Urothelium cell line (cell line): ENCODE data around the gene TAP1.

Experiments used
- DNase-seq: peaks from one replicate; pipeline ENCODE4 v3.0.0; 2011; ENCODE audit warnings: low spot score, mixed read lengths
- FAIRE-seq: peaks from 2 replicates; lab custom pipeline; 2011; peaks lifted over from hg19 to GRCh38; lab: Jason Lieb, UNC

TAP1 gene

DNA sequence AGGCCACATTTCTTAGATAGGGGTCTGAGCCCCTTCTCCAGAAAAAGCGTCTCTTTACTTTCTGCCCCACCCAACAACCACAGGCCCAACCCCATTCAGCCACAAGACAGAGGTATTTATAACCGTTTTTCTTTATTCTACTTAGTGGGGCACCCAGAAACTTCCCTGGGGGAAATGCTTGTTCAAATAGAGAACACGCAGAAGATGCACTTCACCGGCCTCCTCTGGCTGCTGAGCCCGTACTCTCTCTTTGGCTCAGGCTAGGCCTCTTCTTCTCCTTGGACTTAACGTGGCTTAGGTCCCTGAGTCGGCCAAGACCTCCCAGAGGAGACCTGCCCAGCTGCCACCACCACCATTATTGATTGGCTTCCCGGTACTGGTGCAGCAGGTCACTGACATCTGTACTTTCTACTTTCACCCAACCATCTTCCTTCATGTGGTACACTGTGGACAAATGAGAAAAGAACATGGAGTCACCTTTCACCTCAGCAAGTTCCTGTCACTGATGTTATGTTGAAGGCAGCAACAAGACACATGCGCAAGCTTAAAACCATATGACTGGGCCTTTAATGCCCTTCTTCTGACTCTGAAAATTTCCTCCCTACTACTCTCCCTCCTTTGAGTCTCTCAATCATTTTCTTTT, 12.8 kb downstream of the TAP1 start:
- FAIRE-seq (no peak), DNase-seq (no peak)

DNA sequence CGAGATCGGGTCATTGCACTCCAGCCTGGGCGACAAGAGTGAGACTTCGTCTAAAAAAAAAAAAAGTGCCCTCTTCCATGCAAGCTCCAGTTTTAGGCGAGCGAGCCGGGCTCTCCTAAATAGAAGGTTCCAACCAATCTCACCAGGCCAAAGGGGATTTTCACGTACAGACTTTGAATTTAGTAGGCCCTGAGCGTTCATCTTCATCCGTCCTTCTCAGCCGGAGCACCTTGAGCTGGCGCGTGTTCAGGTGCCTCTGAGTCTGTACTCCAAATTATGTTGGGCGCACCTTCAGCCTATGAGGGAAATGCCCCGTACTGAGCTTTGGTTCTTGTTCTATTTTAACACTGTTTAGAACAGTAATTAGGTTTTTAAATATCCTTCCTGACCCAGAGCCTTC, 14.1 kb downstream of the TAP1 start:
- no peak for FAIRE-seq

DNA sequence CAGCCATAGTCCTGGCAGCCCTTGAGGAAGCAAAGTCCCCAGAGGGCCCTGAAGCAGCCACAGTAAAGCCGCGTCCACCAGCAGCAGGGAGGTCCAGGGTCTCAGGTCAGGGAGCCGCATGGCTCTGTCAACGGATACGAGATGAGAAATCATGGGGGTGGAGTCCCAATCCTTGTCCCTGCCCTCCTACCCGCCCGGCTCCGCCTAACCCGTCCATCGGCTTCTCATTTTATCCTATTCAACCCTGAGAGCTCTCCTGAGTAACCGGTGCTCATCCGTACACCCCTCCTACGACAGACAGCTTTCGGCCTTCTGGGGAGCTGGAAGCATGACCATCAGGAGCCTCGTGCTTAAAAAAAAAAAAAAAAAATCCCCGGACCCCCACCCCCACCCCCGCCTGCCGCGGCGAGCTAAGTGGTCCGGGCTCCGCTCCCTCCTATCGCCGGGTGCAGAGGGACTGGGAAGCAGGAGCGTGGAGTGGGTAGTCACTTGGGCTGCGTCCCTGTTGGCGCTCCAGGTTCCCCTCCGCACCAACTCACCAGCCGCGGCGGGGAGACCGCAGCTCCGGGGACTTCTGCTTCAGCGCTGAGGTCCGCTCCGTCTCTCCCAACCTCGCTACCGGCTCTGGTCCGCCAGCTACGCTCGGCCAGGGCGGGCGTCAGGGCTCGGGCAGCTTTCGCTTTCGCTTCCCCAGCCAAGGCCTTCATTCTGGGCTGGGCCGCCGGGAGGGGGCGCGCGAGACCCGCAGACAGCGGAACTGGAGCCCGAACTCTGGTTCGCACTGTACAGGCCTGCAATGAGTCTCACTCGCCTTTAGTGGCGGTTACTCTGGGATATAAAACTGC, 15.2 kb downstream of the TAP1 start, which contains the start of gene TAP2:
Gene TAP2, minus strand, starts transcription at position 626 of the 845 bp plus-strand sequence. Its CDS starts 506 bp downstream, at position 120.
- DNase-seq (peak; percentile 95), FAIRE-seq (no peak)

More for the DNA sequence above, 14.1 kb downstream of the TAP1 start:
- DNase-seq = no peak

DNA sequence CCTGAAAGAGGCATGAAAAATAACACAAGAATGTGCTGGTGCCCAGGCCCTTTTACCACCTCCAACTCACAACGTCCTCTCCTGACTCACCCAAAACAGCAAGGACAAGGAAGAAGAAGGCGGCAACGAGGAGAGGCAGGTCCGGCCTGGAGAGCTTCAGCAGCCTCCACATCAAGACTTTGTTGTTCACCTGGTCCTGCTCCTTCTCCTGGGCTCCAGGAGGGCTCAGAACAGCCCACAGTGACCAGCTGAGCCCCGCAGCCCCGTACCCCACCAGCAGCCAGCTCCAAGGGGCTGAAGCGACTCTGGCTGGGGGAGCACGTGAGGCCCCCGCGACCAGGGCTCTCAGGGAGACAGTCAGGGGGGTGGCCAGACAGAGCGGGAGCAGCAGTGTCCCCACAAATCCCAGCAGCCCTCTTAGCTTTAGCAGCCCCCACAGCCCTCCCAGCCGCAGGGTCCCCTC, 15.8 kb downstream of the TAP1 start:
- no peak for FAIRE-seq
- peak; percentile 27 for DNase-seq

DNA sequence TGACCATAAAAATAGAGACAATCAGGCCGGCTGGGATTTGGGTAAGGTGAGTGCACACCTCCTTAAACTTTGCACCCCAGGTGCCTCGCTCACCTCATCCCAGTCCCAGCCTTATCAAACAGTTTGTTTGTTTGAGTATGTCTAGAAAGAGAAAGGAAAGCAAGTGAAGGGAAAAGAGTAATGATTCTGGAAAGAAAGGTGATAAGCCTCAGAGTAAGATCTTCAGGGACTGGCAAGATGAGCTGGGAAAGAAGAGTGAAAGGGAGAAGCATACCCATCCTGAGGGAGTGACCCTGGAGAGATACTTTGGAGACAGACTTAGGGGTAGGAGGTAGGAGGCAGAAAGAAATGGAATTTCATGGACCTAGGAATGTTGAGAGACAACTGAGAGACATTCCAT, 16.6 kb downstream of the TAP1 start:
- no peak for DNase-seq

DNA sequence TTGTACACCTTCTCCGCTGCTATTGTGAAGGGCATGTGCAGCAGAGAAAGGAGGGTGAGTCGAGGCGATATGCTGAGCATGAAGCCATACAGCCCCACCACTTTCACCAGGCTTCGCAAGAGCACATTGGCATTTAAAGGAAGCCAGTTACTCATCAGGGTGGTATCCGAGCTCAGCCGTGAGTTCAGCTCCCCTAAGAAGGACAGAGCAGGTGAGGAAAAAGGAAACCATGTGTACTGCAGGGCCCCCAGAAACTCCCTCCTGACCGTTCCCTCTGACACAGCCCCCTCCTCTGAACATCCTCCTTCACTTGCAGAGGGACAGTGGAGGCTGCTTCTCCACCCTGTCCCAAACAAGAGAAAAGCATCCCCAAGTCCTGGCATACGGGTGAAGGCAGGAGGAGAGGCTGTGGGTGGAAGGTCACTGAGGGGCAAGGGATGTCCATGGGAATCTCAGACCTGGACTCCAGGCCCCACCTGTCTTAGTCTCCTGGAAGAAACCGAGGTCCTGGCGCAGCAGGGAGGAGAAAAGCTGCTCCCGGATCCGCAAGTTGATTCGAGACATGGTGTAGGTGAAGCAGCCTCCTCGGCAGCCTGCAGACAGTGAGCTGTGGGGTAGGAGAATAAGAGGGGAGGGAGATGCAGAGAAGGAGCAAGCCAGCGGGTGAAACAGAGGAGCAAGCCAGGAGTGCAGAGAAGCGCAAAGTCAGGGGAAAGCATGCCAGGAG, 18.2 kb downstream of the TAP1 start:
- no peak for FAIRE-seq
- DNase-seq = no peak

More for the DNA sequence above, 16.6 kb downstream of the TAP1 start:
- FAIRE-seq = no peak

DNA sequence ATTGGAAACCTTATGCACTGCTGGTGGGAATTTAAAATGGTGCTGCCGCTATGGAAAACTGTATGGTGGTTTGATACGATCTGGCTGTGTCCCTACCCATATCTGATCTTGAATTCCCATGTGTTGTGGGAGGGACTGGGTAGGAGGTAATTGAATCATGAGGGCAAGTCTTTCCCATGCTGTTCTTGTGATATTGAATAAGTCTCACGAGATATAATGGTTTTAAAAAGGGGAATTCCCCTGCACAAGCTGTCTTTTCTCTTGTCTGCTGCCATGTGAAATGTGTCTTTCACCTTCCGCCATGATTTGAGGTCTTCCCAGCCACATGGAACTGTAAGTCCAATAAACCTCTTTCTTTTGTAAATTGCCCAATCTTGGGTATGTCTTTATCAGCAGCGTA, 19.8 kb downstream of the TAP1 start:
- DNase-seq (no peak), FAIRE-seq (no peak)

DNA sequence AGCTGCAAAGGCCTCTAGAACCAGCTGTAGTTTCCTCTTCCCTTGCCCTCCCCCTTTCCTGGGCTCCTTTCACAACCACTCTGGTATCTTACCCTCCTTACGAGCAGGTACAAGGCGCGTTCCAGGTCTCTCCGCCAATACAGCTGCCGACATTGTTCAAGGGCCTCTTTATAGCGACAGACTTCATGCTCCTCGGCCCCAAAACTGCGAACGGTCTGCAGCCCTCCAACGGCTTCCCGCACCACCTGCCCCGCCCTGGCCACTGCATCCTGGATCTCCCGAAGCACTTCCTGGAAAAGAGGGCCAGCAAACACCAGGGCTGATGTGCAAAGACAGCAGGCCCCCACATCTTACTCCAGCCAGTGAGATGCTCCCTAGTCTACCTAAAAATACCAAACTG, 21.0 kb downstream of the TAP1 start:
- FAIRE-seq (no peak), DNase-seq (no peak)

DNA sequence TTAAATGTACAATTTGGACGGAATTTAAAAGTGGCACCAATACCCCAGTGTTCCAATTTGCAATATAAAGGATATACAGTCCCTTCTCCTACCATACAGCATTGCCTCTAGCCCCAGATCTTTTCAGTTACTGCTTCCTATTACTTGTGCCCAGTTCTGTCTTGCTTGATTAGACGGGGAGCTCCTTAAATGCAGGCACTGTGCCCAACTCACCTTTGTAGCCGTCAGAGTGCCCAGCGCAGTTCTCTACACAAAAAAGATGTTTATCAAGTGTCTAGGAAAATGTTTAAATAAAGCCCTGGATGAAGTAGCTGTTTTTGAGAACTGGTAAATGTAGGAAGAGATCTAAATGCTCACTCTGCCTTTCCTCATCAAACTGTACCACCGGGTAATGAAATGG, 22.6 kb downstream of the TAP1 start:
- FAIRE-seq (no peak), DNase-seq (no peak)

DNA sequence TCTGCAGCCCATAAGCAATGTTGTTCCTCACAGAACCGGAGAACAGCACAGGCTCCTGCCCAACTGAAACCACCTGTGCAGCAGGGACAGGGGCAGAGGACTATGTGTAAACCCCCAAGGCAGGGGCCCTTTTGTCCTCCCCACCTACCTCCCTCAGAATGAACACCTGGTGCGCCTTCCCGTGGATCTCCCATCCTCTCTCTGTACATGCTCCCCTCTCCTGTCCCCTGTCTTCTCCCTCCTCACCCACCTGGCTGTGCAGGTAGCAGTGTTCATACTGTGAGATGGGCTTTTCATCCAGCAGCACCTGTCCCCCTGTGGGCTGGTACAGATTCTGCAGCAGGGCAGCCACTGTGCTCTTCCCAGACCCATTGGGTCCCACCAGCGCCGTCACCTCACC, 23.5 kb downstream of the TAP1 start:
- FAIRE-seq = no peak
- DNase-seq = no peak

DNA sequence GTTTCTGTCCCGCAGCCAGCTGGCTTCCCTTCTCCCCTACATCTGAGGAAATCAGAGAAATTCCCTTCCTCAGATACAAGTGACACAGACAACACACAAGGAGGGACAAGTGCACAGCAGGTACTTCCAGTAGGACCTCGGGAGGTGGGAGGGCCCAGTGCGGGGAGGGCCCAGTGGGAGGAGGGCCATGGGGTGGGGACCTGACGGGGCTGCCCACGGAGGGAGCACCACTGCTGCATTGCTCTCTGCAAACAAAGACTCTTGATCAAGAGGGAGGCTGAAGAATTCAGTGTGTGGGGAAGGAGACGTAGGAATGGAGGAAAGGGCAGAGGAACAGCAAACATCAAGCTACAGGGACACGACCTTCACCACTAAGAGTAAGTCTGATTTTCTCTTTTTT, 24.0 kb downstream of the TAP1 start:
- FAIRE-seq (no peak), DNase-seq (no peak)

DNA sequence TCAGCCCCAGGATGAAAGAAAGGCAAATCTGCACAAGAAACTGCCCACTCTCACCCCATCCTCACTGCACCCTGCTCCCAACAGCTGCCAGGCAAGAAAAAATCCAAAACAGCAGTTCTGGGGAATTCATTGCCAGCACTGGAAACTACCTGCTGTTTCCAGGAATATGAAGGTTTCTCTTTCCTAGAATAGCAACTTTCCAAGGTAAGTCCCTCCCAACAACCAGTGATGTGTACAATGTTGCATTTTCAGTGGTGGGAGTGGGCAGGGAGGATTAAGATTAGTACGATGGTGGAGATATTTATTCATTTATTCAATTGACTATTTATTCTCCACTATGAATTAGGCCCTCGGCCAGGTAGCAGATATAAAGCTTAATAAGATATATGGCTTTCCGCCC, 26.5 kb downstream of the TAP1 start:
- FAIRE-seq (no peak), DNase-seq (no peak)

DNA sequence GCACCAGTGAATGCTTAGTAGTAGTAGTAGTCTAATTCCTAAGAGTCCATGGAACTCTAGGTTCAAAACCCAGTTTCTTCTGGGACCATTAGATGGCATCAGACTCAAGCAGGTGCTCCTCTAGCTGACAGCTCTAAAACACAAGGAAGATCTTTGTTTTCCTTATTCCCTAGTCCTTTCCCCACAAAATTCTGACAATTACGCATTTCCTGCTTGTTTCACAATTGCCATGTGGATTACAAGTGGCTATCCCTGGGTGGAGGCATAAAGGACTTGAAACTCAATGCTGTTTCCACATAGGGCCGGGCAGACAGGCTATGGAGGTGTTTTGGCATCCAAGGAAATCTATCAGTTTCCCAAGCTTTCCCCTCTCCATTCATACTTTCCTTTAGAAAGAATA, 27.5 kb downstream of the TAP1 start:
- DNase-seq (no peak), FAIRE-seq (no peak)

DNA sequence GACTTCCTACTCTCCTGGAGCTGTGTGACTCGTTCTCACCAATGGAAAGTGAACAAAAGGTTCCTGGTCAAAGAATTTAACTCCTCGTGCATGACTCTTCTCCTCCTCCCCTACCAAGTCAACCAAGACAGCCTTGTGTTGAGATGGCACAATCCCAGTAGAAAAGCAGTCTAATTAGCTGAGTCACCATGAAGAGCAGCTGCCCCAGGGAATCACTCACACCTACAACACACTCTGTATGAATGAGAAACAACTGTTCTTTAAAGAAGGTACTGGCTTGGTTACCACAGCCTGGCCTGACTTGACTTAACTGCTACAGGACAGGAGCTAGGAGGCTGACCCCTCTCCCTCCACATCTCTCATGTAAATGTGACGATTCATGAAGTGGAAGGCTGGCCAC, 33.8 kb downstream of the TAP1 start:
- FAIRE-seq (no peak), DNase-seq (no peak)

DNA sequence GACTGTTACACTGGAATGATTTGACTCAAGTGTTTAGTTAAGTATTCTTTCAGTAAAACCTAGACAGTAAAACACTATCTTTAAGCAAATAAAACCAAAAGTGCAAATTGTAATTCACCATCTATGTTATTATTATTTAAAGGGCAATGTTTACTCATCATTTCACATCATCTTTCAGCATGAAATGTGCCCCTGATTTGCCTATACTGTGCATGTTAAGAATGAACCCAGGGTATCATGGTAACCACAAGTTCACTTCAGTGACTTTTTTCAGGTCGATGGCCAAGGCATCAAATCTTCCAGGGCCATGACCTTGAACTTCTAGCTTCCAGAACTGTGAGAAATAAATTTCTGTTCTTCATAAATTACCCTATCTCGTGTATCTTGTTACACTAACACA, 34.6 kb downstream of the TAP1 start:
- DNase-seq (no peak), FAIRE-seq (no peak)

DNA sequence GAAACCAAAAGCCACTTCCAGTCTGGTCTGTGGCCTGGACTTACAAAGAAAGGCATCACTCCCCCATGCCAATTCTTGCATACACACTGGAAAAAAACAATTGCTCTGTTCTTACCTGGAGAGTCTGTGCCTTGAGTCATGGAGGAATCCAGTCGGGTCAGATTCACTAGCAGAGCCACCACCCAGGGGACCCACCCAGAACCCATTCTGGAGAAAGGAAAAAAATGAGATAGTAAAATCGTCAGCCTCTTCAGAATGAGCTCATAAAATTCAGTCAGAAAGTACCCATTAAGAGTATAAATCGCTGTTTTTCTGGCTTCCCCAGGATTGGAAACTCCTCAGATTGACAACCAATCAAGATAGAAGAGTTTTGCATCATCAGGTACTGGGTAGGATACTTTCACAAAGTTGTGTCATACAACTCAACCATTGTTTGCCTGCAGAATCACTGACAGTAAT, 36.7 kb downstream of the TAP1 start, which contains the start of gene HLA-DOB:
Gene HLA-DOB, minus strand, starts transcription at position 257 of the 459 bp plus-strand sequence. Its CDS starts 51 bp downstream, at position 206.
- DNase-seq = peak; percentile 35

DNA sequence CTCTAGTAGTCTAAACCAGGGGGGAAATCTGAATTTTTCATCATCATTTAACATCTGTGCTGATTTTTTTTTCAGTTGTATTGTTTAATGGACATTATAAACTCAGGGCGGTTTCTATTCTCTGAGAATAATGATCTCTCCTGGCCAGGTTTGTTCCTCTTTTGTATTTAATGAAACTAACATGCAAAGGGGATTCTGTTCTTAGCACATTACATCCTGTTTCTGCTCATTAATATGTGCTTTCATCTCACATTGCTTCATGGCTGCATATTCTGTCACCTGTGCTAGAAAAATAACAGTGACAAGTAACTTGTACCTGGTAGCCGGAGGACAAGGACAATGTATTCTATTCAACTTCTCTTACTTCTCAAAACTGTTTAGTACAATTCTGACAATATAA, 37.5 kb downstream of the TAP1 start:
- DNase-seq = no peak
- FAIRE-seq = no peak

More for the DNA sequence above, 36.7 kb downstream of the TAP1 start, which contains the start of gene HLA-DOB:
- no peak for FAIRE-seq

DNA sequence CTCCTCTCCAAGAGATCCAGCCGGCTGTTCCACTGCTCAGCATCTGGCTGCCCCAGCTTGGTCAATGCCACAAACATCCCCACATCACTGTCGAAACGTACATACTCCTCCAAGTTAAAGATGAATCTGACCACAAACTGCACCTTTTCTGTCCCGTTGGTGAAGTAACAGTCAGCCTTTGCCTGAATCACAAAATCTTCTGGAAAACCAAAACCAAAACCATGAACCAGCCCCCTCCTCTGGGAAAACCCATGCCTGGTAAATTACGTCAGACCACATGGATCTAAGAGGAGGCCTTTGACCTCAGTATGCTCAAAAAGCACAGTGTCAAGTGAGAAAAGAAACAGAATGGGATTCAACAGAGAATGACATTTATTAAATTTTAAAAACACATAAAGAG, 38.4 kb downstream of the TAP1 start:
- DNase-seq = no peak
- no peak for FAIRE-seq

DNA sequence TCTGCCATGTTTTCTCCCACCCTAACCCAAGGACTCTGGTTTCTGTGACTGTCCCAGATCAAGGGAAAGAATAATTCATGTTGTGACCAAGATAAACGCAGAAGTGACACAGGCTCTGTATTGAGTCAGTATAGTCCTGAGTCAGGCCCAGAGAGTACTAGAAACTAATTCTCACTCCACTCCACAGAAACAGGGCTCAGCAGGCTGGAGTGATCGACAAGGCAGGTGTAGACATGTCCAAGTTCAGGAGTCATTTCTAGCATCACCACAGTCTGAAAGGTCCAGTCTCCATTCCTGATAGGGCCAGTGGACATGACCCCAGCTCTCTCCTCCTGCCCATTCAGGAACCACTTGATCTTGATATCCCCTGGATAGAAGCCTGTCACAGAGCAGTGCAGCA, 39.4 kb downstream of the TAP1 start:
- FAIRE-seq (no peak), DNase-seq (no peak)

DNA sequence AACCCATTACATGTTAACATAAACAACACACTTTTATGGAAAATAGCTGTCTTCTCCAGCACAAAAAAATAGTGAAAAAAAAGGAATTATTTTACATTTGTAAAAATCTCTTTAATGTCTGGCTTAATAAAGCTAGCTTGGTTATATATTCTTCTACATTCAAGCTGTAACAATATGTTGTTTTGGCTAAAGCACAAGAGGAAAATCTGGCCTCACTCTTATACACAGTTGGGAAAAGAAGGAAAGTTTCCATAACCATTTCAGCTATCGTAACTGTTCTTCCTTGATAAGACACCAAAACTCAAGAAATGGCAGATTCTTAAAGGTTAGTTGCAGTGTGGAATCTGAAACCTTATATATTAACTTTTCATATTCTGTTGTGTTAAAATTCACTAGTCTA, 44.3 kb downstream of the TAP1 start:
- DNase-seq (no peak), FAIRE-seq (no peak)

DNA sequence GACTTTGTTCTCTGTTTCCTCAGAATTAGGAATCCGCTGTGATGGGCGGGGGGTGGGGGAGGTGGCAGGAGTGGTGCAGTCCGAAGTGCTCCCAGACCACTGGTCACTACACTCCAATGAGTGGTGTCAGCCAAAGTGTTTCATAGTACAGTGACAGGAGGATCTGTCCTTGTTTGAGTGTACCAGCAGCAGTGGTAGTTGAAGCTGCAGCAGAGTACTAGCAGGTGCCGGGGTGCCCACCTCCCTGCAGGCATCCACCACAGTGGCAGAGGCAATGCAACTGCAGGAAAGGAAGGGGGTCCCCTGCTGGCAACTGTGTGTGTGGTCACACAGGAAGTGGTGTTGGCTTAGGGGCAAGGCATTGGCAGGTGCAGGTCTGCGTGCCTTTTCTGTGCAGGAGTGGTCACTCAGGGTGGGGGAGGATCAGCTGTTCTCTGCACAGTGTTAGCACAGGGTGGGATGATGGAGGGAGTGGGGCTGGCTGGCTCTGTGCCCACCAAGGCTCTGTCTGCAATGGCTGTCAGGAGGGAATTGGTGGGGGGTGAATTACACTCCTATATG, 46.4 kb downstream of the TAP1 start:
- DNase-seq = no peak
- no peak for FAIRE-seq
